HG03378 (cell line): ENCODE results near the gene RAB26.
"Not testable (repeated sequence)": the region's sequence is repeated elsewhere in the genome, so short reads cannot be mapped to it uniquely, and the experiment has no call there.

ENCODE experiments used
- ATAC-seq: cut with Tn5 transposase; IDR thresholded peaks from one replicate; pipeline ENCODE4 v1.9.1; 2021; ENCODE audit warnings: mild to moderate bottlenecking, moderate library complexity; ENCODE audit not compliant: unreplicated experiment

RAB26 gene

DNA sequence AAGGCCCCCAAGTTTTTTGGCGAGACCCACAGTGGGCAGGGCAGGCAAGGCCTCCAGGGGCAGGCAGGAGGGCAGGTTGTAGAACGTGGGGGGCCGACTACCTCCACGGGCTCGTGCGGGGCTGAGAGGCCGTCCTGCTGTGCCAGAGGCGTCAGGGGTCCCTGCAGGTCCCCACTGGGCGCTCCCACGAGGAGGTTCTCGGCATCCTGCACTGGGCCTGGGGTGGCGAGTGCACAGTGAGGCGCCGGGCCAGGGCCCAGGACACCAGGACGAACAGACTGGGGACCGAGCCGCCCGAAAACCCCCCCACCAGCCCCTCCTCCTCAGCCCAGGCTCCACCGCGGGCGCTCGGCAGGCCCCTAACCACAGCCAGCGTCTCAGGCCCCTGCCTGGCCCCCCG, 32.0 kb upstream of the RAB26 start:
- ATAC-seq = not testable (repeated sequence)

DNA sequence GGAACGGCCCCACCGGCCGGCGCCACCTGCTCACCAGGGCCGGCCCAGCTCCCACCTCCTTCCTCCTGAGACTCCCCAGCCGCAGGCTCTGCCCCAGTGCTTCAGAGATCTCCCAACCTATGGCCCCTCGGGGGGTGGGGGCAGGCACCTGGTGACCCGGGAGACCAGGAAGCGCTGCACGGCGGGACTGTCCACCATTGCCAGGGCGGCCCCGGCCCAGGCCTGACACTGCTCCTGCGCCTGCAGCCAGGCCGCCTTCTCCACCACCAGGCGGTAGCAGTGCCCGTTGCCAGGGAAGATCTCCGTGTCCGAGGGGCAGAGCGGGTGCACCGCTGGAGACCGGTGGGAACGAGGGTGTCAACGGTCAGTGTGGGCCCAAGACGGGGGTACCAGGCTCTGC, 31.1 kb upstream of the RAB26 start:
- not testable (repeated sequence) for ATAC-seq

DNA sequence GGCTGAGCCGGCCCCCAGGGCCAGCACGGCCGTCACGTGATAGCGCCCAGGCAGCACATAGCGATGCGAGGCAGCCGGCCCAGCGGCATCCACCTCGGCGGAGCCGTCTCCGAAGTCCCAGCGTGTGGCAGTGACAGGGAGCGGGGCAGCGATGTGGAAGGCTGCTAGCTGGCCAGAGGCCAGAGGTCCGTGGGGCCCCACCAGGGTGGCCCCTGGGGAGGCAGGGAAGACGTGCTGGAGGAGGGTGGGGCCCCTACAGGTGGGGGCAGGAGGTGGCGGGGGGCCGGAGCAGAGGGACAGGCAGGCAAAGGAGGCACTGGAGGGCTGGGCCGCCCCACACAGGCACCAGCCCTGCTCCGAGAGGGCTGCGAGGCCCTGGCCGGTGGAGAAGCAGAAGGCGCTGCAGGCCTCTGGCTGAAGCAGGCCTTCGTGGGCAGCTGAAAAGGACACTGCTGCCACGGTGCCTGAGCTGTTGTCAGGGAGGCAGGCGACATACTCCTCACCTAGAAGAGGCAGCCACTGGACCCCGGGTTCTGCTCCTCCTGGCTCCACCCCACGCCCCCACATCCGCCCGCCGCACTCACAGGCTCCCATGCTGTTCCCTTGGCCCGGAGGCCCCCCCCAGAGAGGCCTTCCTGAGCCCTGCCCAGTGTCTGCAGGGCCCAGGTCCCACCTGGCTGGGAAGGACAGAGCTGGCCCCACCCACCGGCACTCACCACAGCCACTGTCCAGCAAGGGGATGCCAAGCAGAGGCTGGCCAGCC, 30.3 kb upstream of the RAB26 start:
- ATAC-seq = not testable (repeated sequence)

DNA sequence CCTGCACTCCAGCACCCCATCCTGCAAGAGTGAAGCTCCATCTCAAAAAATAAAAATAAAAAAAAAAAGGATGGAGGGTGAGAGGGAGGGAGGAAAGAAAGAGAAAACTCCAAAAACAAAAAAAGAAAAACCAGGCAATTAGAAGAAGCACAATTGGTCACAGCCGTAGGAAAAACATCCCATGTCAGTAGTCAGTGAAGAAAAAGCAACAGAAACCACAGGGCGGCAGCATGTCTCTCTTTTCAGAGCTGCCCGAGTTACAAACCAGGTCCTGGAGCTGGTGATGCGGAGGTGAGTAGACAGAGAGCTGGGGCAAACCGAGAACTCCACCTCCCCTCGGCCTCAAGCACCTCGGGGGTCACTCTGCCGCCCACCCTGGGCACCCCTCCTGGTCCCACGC, 27.1 kb upstream of the RAB26 start:
- not testable (repeated sequence) for ATAC-seq

DNA sequence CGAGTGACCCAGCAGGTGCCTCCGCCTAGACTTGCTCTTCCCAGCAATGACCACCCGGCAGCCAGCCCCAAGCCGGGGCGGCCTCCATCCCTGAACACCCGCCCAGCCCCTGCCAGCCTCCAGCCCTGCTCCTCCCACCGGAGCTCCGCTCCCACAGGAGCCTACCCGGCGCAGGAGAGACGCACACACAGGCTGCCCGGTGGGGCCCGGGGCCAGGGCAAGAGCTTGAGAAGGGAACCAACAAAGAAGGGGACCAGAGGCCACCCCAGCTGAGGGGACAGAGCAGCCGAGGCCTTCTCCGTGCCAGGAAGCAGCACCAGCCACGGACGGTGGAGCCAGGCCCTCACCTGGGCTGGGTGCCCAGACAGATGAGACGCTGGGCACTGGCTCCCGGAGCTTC, 26.6 kb upstream of the RAB26 start:
- ATAC-seq = no peak

DNA sequence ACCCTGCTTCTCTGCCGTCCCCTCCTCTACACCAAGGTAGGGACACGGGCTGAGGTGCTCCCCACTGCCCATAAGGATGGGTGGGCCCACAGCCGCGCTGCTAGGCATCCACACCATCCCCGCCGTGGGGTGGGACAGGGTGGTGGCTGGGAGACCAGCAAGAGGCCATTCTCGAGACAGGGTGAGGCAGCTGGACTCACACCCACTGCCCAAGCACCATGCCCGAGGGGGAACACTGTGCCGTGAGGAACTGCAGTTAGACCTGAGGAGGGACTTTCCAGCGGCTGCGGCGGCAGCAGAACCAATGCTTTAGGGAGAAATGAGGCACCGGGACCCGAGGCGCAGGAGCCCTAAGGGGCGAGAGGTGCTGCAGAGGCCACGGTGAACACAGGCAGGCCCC, 26.0 kb upstream of the RAB26 start:
- no peak for ATAC-seq

DNA sequence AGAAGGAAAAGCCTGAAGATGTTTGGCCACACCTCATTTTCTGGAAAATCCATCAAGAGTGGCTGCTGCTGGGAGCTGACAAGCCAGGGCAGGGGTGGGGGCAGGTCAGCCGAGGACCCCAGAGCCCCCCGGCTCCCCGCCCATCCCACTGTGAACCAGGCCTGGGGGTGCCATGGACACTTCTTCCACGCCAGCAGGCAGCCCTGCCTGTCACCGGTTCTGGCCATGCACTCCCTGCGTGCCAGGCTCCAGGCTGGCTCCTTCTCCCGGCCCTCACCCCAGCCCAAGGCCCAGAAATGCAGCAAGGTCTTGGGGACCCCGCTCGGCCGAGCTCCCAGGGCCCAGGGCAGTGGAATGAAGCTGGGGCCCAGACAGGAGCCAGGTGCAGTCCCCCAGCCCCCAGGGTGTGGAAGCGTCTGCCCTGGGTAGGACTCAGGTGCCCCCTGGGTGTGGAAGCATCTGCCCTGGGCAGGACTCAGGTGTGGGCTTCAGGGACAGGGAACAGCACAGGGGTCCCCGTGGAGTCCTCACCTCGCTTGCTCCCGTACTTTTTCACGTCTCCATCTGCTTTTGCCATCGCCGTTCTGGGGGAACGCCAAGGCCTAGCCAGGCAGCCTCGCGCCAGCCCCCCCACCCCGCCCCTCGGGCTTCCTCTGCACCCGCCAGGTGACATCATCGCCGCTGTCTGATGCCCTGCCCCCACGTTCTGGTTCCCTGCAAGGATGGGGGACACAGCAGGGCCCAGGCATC, 25.3 kb upstream of the RAB26 start:
- ATAC-seq = not testable (repeated sequence)

DNA sequence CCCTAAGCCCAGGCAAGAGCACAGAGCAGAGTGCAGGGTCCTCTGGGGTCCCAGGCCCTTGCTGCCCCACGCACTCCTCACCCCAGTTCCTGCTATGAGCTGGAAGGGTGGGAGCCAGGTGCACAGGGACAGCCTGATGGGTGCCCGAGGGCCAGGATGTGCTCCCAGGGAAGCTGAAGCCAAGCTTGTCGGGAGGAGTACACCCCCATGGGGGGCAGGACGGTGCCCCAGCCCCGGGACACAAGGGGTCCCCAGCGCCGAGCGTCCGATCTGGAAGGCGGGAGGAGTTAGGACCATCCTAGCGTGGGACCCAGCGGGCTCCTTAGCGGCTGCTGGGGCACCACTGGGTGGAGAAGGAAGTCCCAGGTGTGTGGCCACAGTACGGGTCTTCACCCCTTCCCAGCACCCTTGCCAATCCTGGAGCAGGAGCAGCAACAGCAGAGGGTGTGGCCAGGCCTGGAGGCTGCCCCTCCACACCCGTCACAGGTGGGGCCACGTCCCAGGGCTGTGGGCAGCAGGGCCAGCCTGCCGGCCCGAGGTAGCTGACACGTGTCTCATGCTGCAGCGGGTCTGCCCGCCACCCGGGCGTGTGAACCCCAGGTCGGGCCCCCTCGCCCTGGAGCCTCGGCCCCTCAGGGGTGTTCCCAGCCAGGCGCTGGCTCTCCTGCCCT, 24.6 kb upstream of the RAB26 start:
- ATAC-seq = not testable (repeated sequence)

DNA sequence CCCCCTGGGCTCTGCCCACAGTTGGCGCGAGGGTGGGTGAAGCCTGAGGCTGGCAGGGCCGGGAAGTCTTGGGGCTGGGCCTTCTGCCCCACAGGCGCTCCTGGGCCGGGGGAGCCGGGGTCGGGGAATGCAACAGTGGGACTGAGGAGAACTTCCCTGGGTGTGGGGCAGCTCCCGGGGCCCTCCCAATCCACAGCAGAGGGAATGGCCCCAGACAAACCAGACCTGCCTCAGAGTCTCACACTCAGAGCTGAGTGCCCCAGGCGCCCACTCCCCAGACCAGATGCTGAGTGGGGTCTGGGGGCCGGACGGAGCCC, 24.1 kb upstream of the RAB26 start:
- ATAC-seq = not testable (repeated sequence)

DNA sequence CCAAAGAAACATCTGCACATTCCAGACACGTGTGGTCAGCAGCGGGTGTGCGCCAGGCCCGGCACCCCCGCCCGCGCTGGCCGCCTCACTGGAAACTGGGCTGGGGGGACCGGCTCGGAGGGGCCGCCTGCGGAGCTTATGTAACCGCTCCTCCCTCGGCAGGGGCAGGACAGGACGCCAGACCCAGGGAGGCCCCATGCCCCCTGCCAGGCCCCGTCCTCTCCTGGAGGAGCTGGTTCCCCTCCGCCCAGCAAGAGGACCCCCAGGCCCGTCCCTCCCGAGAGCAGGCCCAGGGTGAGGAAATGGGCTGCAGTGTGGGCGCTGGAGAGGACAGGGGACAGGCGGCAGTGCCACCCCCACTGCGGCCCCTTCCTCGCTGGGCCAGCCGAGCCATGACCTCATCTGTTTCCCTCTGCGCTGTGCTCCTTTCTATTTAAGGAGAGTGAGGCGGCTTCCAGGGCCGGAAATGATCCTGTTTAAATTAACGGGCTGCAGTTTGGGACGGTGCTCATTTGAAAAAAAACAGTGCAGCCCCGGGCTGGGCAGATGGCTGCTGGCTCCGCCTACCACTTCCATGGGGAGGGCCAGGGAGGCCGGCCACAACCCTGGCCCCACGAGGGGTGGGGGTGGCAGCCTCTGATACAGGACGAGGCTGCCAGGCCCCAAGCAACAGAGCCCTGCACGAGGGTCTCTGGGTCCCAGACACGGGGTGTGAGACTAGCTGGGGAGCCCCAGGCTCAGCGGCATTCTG, 23.6 kb upstream of the RAB26 start:
- ATAC-seq = not testable (repeated sequence)

DNA sequence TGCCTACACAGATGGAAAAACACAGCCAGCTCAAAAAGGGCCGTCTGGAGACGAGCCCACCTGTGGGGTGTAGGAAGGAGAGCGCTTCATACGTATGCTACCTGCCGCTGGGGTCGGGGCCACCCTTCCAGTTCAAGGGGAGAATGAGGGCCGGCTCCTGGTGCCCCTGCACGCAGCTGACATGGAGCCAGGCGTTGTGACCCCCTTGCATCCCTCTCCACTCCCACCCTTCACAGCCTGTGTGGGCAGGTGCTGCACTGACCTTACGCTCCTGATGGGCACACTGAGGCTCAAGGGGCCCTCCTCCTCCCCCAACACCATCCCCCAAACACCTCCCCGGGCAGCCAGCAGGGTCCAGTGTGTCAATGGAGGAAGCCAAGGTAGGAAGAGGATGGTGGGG, 22.8 kb upstream of the RAB26 start:
- not testable (repeated sequence) for ATAC-seq

DNA sequence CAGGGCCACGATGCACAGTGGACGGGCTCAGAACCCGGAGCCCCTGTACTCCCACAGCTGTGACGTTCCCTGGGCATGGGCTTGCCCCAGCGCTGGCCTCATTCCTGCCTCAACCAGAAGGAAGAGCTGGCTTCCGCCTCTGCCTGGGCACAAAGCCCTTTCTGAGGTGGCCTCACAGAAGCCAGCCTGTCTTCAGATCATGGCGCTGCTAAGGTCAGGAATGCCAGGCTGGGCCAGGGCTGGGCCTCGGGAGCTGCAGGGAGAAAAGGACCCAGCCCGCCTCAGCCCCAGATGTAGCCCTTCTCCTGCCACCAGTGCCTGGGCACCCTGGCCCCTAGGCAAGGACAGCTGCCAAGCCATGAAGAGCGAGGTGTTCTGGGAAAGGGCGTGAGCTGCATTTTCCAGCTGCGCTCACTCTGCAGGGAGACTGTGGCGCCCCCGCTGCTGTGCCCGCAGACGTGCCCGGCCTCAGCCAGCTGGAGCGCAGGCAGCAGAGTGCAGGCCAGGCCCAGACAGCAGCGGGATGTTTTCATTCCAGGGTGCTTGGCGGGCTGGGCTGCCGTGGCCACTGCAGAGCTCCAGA, 22.2 kb upstream of the RAB26 start:
- ATAC-seq = not testable (repeated sequence)

DNA sequence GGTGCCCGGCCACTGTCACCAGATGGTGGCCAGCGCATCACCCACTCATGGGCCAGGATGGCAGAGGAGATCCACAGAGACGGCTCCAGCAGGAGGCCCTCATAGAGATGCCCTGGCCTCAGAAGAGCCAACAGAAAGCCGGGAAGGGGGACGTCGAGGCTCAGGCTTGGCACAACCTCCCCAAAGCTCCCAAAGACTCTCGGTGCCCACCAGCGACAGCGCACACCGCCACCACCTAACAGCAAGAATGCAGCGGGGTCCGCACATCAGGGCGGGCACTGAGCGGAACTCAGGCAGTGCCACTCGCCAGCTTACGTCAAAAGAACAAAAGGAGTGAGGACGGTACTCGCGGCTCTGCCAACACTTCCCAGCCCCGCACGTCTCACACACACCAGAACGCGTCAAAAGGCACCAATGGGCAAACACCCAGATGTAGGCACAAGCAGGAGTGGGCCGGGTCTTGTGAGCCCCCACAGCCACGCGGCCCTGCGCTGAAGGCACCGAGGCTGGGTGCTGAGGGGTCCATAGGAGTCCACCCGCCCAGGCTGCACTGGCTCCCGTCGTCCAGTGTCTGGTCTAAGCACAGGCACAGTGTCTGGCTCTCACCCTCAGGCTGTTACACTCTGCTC, 21.4 kb upstream of the RAB26 start:
- ATAC-seq = not testable (repeated sequence)

DNA sequence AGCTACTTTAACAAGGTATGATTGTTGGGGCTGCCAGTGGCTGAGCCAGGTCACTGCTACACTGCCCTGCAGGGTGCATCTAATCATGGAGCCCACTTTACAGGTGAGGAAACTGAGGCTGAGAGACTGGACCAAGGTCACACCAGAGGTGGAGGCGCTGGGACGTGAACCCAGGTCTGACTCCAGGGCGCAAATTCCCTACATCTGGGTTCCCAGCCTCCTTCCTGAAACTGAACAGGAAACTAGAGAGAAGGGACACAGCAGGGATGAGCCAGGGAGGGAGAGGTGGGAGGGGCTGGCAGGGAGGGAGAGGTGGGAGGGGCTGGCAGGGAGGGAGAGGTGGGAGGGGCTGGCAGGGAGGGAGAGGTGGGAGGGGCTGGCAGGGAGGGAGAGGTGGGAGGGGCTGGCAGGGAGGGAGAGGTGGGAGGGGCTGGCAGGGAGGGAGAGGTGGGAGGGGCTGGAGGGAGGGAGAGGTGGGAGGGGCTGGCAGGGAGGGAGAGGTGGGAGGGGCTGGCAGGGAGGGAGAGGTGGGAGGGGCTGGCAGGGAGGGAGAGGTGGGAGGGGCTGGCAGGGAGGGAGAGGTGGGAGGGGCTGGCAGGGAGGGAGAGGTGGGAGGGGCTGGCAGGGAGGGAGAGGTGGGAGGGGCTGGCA, 20.7 kb upstream of the RAB26 start:
- not testable (repeated sequence) for ATAC-seq

DNA sequence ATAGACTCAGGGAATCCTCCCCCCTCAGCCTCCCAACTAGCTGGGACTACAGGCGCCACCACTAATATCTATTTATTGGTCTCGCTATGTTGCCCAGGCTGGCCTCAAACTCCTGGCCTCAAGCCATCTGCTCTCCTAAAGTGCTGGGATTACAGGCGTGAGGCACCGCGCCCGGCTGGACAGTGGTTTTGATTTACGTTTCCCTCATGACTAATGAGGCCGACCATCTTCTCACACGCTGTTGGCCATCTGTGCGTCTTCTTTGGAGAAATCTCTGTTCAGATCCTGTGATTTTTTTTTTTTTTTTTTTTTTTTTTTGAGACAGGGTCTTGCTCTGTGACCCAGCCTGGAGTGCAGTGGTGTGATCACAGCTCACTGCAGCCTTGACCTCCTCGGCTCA, 19.2 kb upstream of the RAB26 start:
- not testable (repeated sequence) for ATAC-seq

DNA sequence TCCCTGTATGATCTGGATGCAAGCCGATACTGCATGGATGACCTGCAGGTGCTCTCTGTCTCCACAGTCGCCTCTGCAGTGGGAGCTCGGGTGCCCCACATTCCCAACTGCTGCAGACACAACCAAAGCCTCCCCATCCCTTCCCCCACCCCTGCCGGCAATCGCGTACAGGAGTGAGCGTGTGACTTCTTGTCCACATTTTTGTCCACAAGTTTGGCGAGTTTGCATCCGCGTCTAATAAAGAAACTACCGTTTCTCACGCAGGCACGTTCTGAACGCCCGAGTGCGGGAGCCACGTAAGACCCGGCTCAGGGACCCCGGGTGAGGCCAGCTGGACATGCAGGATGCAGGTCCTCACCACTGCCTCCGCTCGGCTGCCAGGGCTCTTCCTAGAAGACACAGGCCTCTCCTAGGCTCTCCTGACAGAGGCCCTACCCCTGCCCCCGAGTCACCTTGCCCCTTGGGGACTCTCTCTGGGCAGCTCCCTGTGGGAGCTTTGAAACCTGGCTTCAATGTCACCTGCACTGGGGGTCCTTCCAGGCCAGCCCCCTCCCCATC, 18.5 kb upstream of the RAB26 start:
- not testable (repeated sequence) for ATAC-seq

DNA sequence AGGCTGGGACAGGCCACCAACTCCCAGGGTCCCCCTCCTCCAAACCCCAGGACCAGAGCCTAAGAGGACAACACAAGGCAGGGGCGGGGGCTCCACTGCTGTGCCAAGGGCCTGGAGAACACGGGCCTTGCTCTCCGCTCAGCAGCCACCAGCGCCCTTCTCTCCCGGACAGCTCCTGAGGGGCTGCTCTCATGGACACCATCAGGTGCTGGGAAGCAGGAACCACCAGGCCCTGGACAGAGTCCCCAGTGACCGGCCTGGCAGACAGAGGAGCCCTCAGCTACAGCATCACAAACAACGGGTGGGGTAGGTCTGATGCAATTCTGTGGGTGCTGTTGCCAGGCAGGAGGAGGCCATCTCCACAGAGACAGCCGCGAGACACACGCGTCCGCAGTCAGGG, 14.6 kb upstream of the RAB26 start:
- not testable (repeated sequence) for ATAC-seq

DNA sequence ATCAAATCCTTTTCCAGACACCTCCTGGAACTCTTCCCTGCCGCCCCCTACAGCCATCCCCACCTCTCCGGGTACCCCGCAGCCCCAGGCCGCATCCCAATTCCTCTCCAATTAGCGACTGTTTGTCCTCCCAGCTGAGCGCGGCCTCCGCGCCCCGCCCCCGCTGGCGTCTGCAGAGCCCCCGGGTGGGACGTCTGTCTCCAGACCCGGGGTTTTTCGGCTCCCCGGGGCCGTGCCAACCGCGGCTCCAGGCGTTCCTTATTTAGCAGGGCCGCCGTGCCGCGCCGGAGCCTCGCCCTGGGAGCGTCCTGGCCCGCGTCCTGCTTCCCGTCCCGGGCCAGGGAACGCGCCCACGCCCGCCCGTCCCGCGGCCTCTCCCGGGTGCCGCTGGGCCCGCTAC, 13.4 kb upstream of the RAB26 start:
- not testable (repeated sequence) for ATAC-seq

DNA sequence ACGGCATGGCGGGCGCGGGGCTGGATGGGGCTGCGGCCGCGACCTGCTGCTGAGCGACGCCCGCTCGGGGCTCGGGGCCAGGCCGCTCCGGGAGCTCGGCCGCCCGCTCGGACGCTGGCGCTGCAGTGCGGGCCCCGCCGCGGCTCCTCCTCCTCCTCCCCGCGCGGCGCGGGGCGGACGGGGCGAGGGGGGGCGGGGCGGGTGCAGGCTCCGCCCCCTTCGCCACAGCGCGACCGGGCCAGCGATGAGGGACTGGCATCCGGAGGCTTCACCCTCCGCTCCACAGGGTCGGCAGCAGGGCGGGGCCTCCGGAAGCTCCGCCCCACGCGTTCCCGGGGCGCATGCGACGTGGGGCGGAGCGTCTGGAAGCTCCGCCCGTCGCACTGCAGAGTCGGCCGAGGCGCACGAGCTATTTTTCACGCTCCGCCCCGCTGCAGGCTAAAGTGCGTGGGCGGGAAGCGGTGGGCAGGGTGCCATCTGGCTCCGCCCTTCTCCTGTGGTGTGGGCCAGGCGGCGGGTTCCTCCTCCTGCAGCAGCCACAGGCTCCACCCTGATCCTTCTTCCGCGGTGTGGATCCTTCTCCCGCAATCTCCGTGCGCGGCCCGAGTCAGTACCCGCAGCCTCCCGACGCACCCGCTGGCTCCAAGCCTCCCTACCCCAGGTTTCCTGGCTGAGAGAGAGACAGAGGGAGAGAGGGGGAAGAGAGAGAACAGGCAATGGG, 12.5 kb upstream of the RAB26 start, which contains the start of gene PKD1:
Gene PKD1 (minus strand): TSS at position 129 of the 721 bp plus-strand sequence. CDS start 209 bp downstream, outside the sequence.
- ATAC-seq = not testable (repeated sequence)
